NCI-H2227 (cell line): ENCODE measurements around the gene ALK.

Source experiments
- DNase-seq: peaks from one replicate; lab custom pipeline; 2025; ENCODE audit not compliant: unreplicated experiment; lab: John Stamatoyannopoulos, UW

Gene ALK

DNA sequence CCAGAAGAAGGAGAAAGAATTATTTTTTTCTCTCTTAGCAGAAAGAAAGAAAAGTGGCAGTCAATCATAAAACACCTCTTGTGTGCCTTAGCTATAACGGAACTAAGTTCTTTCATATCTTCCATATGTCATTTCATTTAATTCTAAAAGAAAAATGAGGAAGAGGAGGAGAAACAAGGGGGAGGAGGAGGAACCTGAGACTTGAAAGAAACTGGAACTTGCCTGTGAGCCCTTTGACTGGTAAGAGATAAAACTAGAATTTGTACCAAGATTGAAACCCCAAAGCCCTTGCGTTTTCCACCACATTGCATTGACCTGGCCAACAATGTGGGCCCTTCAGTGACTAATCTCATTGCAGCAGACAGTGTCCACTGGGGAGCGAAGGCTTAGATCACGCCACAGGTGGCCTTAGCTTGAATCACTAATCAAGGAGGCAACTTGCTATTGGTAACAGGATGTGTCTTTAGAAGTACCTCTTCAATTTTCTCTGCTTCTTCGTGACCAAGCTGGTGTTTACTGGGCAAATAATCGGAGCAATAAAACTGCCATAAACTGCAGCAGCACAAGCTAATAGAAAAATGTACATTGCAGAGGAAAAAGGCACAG is 498.2 kb downstream of the ALK start:
- DNase-seq: no peak

DNA sequence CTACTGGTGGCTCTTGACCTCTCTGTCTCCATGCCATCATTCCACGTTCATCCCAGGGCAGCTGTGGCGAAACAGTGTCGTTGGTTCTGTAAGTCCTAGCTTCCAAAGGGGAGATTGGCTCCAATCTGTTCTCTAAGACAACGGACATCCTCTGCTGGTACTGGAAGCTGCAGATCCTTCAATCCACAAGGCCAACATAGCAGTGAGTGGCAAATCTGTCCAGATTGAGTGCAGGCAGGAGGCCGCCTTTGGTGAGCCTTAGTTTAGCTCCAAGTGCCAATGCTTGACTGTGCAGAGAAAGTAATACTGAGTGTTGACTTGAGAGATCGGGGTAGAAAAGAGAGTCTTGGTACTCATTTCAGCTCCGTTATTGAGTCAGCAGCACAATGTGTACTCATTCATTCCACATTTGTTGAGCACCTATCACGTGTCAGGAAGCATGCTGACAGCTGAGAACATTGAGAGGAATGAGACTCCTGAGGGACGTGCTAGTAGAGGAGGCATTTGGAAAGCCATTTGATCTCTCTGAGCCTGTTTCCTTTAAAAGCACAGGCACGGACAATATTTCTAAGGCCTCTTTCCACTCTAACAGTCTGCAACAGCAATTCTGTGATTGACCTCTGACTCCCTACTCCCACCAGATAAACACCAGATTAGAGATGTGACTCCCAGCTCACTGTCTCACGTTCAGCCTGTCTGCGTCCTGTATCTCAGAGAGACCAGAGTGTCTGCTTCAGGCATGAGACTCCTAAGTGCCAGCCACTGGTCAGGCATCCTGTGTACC is 500.2 kb downstream of the ALK start:
- peak; percentile 17 for DNase-seq

DNA sequence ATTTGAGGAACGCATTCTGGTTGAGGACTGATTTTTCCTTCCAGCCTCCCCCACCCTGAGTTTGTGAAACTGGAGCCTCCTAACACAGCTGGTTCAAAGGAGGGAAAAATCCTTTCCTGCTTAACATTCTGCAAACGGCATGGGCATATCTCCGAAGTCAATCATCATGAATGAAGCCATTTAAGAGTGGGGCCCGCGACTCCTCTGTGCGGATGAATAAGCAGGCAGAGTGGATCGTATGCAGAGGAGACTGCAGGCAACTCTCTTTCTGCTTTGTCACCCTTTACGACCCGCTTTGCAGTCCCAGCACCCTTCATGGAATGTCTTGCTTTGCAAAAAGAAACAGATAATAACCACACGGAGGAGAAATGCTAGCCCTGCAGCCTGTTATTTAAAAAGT is 500.9 kb downstream of the ALK start:
- DNase-seq: no peak

DNA sequence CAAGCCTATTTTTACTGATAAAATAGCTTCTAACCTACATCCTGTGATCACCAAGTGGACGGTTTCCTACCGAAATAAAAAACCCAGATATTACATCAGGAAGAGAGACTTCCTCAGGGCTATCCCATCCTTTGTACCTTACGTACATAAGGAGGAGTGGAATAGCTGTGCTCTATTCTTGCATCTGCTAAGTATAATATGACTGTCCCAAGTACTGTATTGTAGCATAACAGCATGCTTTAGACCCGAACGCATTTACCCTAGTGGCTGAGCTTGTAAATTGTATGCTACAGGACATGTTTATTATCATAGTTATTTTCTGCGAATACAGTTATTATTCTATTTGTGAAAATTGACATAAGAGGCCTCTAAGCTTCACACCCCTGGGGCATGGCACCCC is 503.8 kb downstream of the ALK start:
- peak; percentile 66 for DNase-seq

DNA sequence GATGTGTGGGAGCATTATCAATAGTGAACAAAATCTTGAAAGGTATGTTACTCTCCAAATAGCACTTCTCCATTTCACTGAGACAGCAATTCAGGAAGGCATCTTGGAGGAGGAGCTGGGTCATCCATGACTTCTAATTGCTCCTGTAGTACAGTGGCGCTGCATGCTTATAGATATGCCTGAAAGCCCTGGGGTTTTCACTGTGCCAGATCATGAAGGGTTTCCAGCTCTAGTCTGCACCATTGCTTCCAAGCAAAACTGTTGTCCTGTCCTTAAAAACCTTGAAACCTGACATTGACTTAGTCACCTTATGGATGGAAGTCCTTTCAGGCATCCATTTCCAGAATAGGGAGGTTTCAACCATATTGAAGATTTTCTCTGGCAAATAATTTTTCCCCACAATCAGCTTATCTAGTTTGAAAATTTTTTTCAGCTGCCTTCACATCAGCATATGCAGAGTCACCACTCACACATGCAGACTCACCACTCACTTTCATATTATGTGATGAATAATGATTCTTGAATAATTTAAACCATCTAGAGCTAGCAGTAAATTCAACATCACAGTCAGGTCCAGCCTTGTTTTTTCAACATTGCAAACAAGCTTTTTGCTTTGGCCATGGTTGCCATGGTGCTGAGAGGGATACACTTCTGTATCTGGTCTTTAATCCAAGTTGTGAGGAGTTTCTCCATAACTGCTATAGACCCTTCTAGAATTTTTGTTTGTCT is 509.0 kb downstream of the ALK start:
- no peak for DNase-seq

DNA sequence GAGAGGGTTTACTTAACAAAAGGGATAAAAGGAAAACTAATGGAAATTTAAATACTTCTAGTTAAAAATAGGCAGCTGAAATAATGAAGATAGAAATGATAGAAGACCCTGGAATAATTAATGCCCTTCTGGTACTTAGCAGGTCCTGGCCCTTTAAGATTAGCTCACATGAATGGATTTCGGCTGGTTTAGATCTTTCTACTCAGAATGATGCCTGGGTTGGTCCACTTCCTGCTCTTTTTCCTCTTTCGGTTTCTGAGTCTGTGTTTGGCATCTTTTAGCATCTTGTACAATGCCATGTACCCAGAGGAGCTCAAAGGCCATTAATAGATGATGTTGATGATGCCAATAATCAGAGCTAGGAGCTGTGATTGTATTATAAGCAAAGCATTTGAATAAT is 515.7 kb downstream of the ALK start:
- DNase-seq: no peak

DNA sequence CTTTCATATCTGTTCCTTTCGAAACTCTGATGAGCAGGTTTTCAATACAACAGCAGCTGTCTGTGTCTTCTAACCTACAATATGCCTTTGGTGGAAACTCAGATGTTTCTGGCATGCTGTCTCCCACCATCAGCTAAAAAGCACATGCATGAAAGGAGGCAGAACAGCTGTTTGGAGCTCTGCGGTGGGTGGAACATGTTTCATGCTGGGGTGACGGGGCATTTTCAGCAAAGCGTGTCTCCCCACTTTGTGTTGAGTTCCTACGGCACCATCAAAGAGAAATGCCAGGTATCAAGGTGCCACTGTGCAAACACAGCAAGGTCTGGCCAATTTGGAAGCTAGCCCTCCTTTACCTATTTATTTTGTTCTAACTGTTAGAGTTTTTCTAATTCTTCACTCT is 516.1 kb downstream of the ALK start:
- DNase-seq: no peak

DNA sequence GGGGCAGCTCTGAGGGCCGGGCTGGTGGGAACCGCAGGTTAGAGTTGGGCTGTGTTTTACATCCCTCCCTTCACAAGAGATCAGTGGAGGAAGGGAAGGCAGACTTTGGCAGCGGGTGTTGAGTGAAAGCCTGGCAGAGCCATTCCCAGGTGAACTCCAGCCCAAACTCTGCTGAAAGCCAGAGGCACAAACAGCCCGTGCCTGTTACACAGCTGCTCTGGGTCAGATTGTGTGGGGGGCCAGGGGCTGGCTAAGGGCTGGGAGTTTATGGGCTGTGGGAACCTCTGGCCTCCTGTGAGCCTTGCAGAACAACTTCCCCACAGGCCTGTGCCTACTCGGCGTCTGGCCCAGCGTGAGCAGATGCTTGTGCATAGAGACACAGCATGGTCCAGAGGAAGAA is 519.4 kb downstream of the ALK start:
- DNase-seq: no peak

DNA sequence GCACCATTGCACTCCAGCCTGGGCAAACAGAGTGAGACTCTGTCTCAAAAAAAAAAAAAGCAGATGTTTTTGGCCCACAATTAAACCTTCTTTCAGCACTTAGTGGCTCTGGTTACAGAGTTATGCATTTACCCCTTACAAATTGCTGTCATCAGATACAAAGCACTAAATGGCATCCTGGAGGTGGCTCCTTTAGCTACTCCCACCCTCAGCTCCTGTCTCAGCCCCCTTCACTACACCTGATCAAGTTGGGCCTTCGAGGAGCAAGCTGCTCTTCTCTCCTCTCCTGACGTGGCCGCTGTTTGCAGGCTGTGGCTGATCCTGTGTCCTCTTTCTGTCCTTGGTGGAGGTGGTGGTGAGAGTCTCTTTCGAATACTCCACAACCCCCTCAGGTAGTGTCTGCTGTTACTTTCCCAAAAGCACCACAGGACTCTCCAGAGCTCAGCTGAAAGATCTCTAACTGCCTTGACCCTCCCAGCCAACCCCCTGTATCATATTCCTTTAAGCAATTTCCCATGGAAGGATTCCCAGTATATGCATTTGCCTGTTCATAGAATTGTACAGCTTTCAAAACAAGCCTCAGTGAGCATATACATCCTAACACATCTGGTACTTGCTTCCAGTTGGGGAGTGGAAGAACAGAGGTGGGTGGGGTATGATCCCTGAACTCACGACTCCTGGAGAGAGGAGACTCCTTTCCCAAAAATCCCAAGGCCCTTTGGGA is 520.3 kb downstream of the ALK start:
- DNase-seq: no peak

DNA sequence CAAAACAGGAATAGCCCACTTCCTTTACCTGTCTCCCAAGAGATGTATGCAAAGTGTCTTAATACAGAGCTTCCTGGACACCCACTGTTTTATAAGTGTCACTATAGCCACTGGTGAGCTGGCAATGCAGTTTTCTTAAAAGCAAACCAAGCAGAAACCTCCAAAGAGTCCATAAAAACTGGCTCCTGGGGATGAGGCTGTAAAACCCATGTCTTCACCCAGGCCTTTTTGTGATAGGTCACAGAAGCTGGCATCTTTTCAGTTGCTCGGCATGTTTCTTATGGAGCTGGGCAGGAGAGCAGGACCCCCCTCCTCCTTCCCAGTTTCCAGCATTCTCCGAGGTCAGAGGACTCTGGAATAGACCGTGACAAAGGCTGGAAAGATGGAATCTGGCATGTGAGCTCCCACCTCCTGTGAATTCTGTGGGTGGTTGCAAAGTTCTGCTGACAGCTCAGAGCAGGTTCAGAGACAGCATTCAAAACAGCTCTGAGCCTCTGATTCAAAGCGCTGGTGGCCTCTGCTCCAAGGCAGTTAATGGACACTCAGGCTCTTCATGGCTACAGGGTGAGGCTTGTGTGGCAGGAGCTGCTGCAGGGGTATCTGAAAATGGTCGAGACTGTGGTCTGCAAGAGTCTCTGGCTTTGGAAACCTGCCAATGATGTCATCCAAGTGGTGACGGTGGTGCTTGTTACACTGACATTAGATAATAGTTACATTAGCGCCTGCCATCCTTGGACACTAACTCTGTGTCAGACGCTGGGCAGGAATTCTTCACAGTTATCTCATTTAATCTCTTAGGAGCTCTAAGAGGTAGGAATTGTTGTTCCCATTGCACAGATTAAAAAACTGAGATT is 522.8 kb downstream of the ALK start:
- DNase-seq: peak; percentile 22

DNA sequence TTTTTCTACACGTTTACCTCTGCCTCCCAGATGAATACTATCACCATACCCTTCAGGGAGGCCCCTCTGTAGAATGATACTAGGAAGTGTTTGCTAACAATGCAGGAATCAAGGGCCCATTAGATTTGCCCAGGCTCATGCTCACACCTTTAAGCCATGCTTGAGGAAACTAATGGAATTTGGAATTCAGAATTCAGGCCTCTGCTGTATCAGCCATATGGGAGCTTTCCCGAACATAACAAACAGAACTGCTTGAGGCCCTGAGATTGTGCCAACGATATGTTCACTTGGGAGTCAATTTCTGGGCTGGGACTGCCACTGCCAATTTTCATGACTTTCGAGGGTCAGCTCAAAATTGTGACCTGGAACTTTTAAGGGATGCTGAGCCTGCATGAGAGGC is 523.7 kb downstream of the ALK start:
- DNase-seq: no peak

DNA sequence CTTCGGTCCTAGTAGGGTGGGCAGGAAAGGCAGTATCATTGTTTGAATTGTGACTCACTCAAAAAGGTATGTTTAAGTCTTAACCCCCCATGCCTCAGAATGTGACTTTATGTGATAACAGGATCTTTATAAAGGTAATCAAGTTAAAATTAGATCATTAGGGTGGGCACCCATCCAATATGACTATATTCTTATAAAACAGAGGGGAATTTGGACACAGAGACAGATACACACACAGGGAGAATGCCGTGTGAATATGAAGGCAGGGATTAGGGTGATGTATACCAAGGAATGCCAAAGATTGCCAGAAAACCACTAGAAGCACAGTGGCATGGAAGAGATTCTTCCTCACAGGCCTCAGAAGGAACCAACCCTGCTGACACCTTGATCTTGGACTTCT is 524.3 kb downstream of the ALK start:
- no peak for DNase-seq

DNA sequence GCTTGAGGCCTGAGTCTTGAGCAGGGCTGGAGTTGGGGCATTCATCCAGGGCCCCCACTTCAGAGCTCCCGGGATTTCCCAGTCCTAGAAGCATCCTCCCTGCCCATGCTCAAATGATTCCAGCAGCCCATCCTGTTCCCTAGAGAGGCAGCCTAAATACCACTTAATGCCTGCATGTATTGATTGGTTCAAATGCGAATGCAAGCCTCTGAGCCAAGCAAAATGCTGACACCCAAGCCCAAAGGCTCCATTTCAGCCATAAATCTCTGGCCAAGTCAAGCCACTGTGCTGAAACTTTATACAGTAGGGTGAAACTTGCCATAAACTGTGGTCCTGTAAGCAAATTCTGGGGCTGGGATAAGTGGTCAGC is 526.4 kb downstream of the ALK start:
- no peak for DNase-seq

DNA sequence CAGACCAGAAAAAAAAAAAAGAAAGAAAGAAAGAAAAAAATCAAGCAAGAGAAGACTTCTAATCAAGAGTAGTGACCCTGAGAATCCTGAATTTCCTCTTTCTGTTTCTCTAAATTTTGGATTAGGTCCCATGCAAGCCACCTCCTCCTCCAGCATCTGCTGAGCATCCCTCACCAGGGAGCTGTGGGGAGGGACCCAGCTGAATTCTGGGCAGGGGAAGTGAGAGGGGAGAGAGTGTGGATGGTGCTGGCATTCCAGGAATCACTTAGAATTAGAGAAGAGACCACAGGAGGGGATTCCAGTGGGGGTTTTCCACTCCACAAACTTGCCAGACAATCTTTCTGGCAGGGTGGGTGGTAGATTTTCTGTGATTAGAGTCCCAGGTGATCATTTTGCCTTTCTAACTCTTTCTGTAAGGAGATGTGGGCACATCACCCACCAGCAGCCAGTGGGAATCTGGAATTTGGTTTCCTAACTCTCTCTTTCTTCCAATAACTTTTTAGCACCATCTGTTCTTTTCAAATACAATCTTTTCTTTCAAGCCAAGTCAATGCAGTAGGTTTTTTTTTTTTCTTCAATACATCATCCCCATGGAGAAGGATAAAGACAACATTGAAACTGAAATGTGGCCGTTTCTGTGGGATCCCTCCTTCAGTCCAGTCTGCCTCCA is 526.9 kb downstream of the ALK start:
- no peak for DNase-seq

DNA sequence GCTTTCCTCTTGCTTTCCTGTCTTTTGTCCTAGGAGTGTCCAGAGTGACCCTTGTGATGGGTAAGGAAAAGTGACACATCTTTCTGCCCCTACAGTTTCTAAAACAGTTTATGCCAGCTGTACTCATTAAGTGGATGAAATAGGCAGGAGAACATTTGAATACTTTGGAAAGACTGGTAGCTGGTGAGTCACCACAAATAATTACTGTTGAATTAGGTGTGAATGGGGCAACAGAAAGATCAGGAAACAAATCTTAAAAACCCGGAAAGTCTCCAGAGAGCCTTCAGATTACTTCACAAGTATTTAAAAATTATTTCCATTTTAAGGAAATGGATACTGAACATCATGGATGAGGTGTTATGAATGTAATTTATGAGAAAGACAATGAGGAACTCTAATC is 527.7 kb downstream of the ALK start:
- DNase-seq: no peak

DNA sequence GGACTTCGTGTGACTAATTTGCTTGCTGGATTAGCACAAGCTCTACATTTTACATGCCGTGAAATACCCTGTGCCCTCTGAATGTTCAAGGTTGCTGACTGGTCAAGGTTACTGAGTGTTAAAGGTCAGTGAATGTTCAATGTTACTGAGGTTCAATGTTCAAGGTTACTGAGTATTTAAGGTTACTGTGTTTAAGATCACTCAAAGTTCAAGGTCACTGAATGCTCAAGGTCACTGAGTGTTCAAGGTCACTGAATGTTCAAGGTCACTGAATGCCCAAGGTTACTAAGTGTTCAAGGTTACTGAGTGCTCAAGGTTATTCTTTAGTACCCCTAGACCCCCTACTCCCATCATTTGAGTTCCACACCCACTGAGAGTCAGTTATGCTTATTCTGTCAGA is 528.6 kb downstream of the ALK start:
- no peak for DNase-seq

DNA sequence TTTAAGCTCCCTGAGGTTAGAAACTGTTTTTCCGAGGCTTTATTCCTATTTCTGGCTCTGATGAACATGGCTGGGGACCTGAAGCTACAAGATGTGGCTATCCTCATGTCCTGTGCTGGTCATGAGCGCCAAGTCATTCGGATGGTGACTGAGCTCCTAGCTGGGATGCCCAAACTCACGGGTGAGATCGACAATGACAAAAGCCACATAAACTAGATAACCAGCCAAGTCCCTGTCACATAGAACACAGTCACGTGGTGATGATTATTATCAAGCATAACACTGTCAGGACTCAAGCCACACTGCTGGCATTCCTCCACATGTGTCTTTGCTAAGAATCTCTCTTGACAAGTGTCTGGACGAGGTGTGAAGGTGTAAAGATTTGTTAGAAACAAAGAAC is 531.2 kb downstream of the ALK start:
- no peak for DNase-seq

DNA sequence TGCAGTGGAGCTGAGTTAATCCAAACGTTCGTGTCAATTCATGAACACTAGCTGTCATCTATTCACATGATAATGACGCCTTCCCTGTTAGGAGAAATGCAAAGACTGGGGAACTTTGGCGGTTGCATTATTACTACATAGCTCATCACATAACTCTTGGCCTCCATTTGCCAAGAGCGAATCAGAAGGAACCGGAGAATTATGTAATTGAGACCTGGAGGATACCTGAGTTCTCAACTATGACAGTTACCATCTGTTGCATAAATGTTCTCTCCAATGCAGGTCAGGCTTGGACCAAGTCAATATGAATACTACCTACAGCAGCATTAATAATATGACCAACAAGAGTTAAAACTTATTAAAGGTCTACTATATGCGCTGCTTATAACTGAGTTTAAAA is 531.7 kb downstream of the ALK start:
- DNase-seq: no peak

DNA sequence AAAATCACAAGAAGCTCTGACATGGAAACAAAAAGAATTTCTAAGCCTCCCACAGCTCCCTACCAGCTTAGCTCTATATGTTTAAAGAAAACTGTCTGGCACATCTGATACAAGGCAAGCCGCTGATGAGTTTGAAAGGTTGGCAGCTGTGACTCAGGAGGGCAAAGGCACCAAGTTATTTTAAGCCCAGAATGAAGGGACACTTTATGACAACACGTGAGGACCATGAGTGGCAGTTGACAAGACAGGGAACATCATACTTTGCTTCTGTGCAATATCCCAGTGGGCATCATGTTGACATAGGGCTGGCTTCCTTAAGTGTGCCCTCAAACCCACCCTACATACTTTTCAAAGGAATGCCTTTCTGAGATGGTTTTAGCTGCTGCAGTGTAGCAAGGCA is 533.3 kb downstream of the ALK start:
- DNase-seq: no peak

DNA sequence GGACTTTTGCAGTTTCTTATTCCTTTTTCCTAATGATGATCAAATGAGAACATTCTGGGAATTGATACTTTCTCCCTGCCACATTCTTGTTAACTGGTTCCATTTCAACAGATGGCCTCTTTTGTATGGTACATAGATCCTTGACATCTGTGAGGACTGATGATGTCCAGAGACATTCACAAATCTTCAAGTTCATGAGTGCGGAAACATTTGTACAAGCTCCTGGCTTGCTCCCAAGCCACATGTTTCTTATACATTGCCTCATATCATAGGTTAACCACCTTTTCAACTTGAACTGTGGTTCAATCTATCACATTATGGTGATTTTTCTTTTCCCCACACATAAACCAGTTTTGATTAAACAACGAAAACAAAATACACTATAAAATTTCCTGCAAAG is 538.9 kb downstream of the ALK start:
- DNase-seq: no peak
